HepG2 (cell line): ENCODE measurements around the gene MIEF1. TPM values are rescaled to one million over a fixed set of nuclear protein-coding genes. Genes with fewer than 3 reads are reported as not detected.

ENCODE experiments used
- ATAC-seq: fragments of 200-7000 bp; cut with Tn5 transposase; 3 replicates; pipeline ENCODE4 v1.9.1; 2020; ENCODE audit warnings: mild to moderate bottlenecking, moderate library complexity
- BruUV-seq: library from RNA; stranded (reverse); fragments of 400-500 nt; replicated peaks from 2 replicates; lab custom pipeline; 2021; lab: Mats Ljungman, UMichigan
- CTCF ChIA-PET: fragments of 300-600 bp; formaldehyde crosslinking; extraction: SDS; loops from one replicate; lab custom pipeline; 2021; ENCODE audit warnings: low total read pairs, inconsistent platforms, low intra/inter-chr PET ratio; lab: Yijun Ruan, JAX
- POLR2A ChIA-PET: fragments of 350-600 bp; sonication (Branson Sonifier 250); formaldehyde crosslinking; loops from one replicate; lab custom pipeline; 2020; ENCODE audit warnings: antibody characterized with exemption, inconsistent platforms; lab: Yijun Ruan, JAX
- DNase-seq: peaks from one replicate; pipeline ENCODE4 v3.0.0-alpha.2; 2015; ENCODE audit warnings: low spot score
- FAIRE-seq: peaks from 3 replicates; lab custom pipeline; 2011; peaks lifted over from hg19 to GRCh38; lab: Jason Lieb, UNC
- H2AFZ ChIP-seq: one replicate; pipeline ENCODE4 v1.6.1; 2011; ENCODE audit warnings: low read length, inconsistent platforms
- H3K27ac ChIP-seq: fragments of 300-600 bp; 3 replicates; pipeline ENCODE4 v1.8.0; 2011; ENCODE audit warnings: mixed run types, mild to moderate bottlenecking, mixed read lengths, low read length, inconsistent platforms; ENCODE audit not compliant: insufficient read depth; ENCODE audit errors: extremely low read length
- H3K27me3 ChIP-seq, 2 experiments: fragments of 200-600 bp in 1 of 2; 2 replicates in 1 of 2; 3 replicates in 1 of 2; pipeline versions ENCODE4 v1.6.0 to v1.8.0; 2011; ENCODE audit warnings: low read length in 2 of 2, mild to moderate bottlenecking in 2 of 2, moderate library complexity in 2 of 2, inconsistent platforms in 1 of 2; ENCODE audit not compliant: insufficient read depth in 2 of 2, control insufficient read depth in 1 of 2
- H3K36me3 ChIP-seq, 2 experiments: fragments of 200-600 bp in 1 of 2; replicated peaks in 1 of 2; 2 replicates in 1 of 2; 3 replicates in 1 of 2; pipeline versions ENCODE4 v1.5.1 to v1.8.0; 2011; ENCODE audit warnings: low read length in 2 of 2, inconsistent platforms in 1 of 2; ENCODE audit not compliant: insufficient read depth in 2 of 2, control insufficient read depth in 1 of 2
- H3K4me1 ChIP-seq: 2 replicates; pipeline ENCODE4 v1.5.1; 2012; ENCODE audit warnings: low read length, inconsistent platforms; ENCODE audit not compliant: insufficient read depth
- H3K4me2 ChIP-seq: 2 replicates; pipeline ENCODE4 v1.6.0; 2011; ENCODE audit warnings: low read depth, low read length, inconsistent platforms
- H3K4me3 ChIP-seq, 3 experiments: fragments of 200-600 bp in 1 of 3; sonication (generic), shearing (Covaris generic) in 1 of 3; replicated peaks in 1 of 3; 2 replicates each; pipeline ENCODE4 v1.5.1; 2011 to 2016; ENCODE audit warnings: low read length in 3 of 3, inconsistent platforms in 2 of 3, low read depth in 2 of 3, mild to moderate bottlenecking in 2 of 3, control low read depth in 1 of 3, mixed read lengths in 1 of 3; ENCODE audit not compliant: insufficient read depth in 1 of 3
- H3K79me2 ChIP-seq: one replicate; pipeline ENCODE4 v1.6.1; 2011; ENCODE audit warnings: low read length, inconsistent platforms; ENCODE audit not compliant: insufficient read depth
- H3K9ac ChIP-seq: 2 replicates; pipeline ENCODE4 v1.6.0; 2011; ENCODE audit warnings: mild to moderate bottlenecking, low read depth, low read length, inconsistent platforms; ENCODE audit not compliant: insufficient read depth
- H3K9me3 ChIP-seq: 2 replicates; pipeline ENCODE4 v1.5.1; 2012; ENCODE audit warnings: mild to moderate bottlenecking, low read length
- H4K20me1 ChIP-seq: 2 replicates; pipeline ENCODE4 v1.6.0; 2011; ENCODE audit warnings: inconsistent platforms, mild to moderate bottlenecking, low read length, moderate library complexity; ENCODE audit not compliant: insufficient read depth
- CTCF ChIP-seq: sonication (generic); formaldehyde crosslinking; IDR thresholded peaks from 2 replicates; pipeline ENCODE4 v1.5.0; 2020; ENCODE audit warnings: mild to moderate bottlenecking, missing genetic modification reagents, moderate library complexity
- EZH2 ChIP-seq: conservative IDR thresholded peaks from 2 replicates; pipeline ENCODE4 v1.6.1; 2012; ENCODE audit warnings: mild to moderate bottlenecking, low read depth, low read length, moderate library complexity
- FOXO1 ChIP-seq: sonication (generic); formaldehyde crosslinking; IDR thresholded peaks from 2 replicates; pipeline ENCODE4 v1.4.0; 2020; ENCODE audit warnings: missing genetic modification reagents
- HNRNPLL ChIP-seq: fragments of 200-400 bp; formaldehyde crosslinking; IDR thresholded peaks from 2 replicates; pipeline ENCODE4 v1.6.1; 2017; ENCODE audit warnings: mild to moderate bottlenecking, low read depth, low read length; ENCODE audit not compliant: poor library complexity, severe bottlenecking
- KDM6A ChIP-seq: IDR thresholded peaks from 2 replicates; pipeline ENCODE4 v1.6.1; 2016; ENCODE audit warnings: low read depth
- MYC ChIP-seq: sonication (generic); formaldehyde crosslinking; IDR thresholded peaks from 2 replicates; pipeline ENCODE4 v1.9.0; 2021; ENCODE audit warnings: missing genetic modification reagents, borderline replicate concordance
- RFXANK ChIP-seq: IDR thresholded peaks from 2 replicates; pipeline ENCODE4 v1.6.1; 2016
- STAG1 ChIP-seq: sonication (generic); formaldehyde crosslinking; IDR thresholded peaks from 2 replicates; pipeline ENCODE4 v1.4.0; 2020; ENCODE audit warnings: missing genetic modification reagents
- TCF7 ChIP-seq: sonication (generic); IDR thresholded peaks from 2 replicates; pipeline ENCODE4 v1.6.1; 2016; ENCODE audit warnings: antibody characterized with exemption, low read depth
- TOE1 ChIP-seq: sonication (generic); formaldehyde crosslinking; IDR thresholded peaks from 2 replicates; pipeline ENCODE4 v1.4.0; 2020; ENCODE audit warnings: mild to moderate bottlenecking, missing genetic modification reagents
- YEATS4 ChIP-seq: sonication (generic); formaldehyde crosslinking; IDR thresholded peaks from 2 replicates; pipeline ENCODE4 v1.4.0; 2020; ENCODE audit warnings: missing genetic modification reagents, borderline replicate concordance
- ZC3H13 ChIP-seq: sonication (generic); formaldehyde crosslinking; IDR thresholded peaks from 2 replicates; pipeline ENCODE4 v1.8.1; 2023; ENCODE audit warnings: mild to moderate bottlenecking, missing genetic modification reagents, moderate library complexity
- ZFP82 ChIP-seq: sonication (generic); formaldehyde crosslinking; IDR thresholded peaks from 2 replicates; pipeline ENCODE4 v1.5.1; 2020; ENCODE audit warnings: mild to moderate bottlenecking, missing genetic modification reagents, borderline replicate concordance
- ZSCAN22 ChIP-seq: sonication (generic); formaldehyde crosslinking; IDR thresholded peaks from 2 replicates; pipeline ENCODE4 v1.4.0; 2020; ENCODE audit warnings: mild to moderate bottlenecking, missing genetic modification reagents
- WGBS: methylation state at CpG from one replicate; pipeline ENCODE4 v1.1.6; 2017; ENCODE audit warnings: low lambda C conversion rate; 5-methylcytosine and 5-hydroxymethylcytosine counted together
- in situ Hi-C: cut with HindIII; loops from 2 replicates; pipeline ENCODE4 v1.10.0; 2017; ENCODE audit warnings: low pct_unique_long_range_greater_than_20kb; ENCODE audit not compliant: extremely low pct_ligation_motif_present
- intact Hi-C: fragments of 100-400 bp; cut with micrococcal nuclease; formaldehyde crosslinking; loops from one replicate; pipeline ENCODE4 v1.10.0; 2022; ENCODE audit not compliant: unreplicated experiment
- polyA plus RNA-seq, 8 experiments: library from polyadenylated mRNA; depleted of rRNA in 3 of 8; stranded (reverse) in 7 of 8; unstranded in 1 of 8; fragments of >200 nt; fragmentation: Illumina TruSeq in 4 of 8; extraction: Trizol in 4 of 8; gene quantifications; 2 replicates each; pipeline versions ENCODE4 v1.2.1 to v1.2.3, GENCODE V29; 2011 to 2016; ENCODE audit warnings: low read depth in 4 of 8, missing spikeins in 1 of 8, mixed read lengths in 1 of 8; ENCODE audit not compliant: insufficient read depth in 1 of 8
- total RNA-seq, 5 experiments: library from RNA; depleted of rRNA; stranded (reverse); fragments of >200 nt; fragmentation: Illumina TruSeq; extraction: Trizol; gene quantifications; 2 replicates each; pipeline ENCODE4 v1.2.3, GENCODE V29; 2016; ENCODE audit warnings: low read depth in 1 of 5
- TF ChIP-seq, protein P1 (sequence below): sonication (generic); formaldehyde crosslinking; IDR thresholded peaks from 2 replicates; pipeline ENCODE4 v1.4.0; 2020; ENCODE audit warnings: mild to moderate bottlenecking, low read depth, missing genetic modification reagents

MIEF1 gene
- total and polyA plus RNA-seq, 2 of the 13 experiments (the other 11 are each of a cell fraction or from before 2014, with no cell fraction given): 21.7 to 34.8 TPM

- CTCF ChIA-PET: no interaction called here
- Histone ChIP-seq H3K27me3 (peaks cover 9 to 39% of the 10 kb centered on the region in 2 experiments; a peak in 4 of 5 replicates), H3K4me3 (no peak overlapping the region), H3K4me2 (no peak overlapping the region), H3K36me3 (no peaks in the 10 kb centered on the region), H3K9me3 (no peaks in the 10 kb centered on the region), H2AFZ (no peak overlapping the region), H3K79me2 (no peaks in the 10 kb centered on the region), H4K20me1 (no peaks in the 10 kb centered on the region), H3K9ac (no peak overlapping the region), H3K4me1 (no peaks in the 10 kb centered on the region)
- no peak for DNase-seq
- FAIRE-seq: no peak
- ATAC-seq: no peak
- intact Hi-C loops (no loop called here), in situ Hi-C loops (no loop called here)
- POLR2A ChIA-PET: no interaction called here
- WGBS: 7% methylated on average over 20 of the region's 72 CpGs
- BruUV-seq: no TSS peak
- no peak for TF ChIP-seq YEATS4 (CRISPR knock-in tag)
- no peak for TF ChIP-seq TCF7
- no peak for TF ChIP-seq MYC (CRISPR knock-in tag)
- TF ChIP-seq ZSCAN22 (CRISPR knock-in tag): peak; percentile 76; the same call in 1 of the 2 replicates
- no peak for TF ChIP-seq ZFP82
- TF ChIP-seq, protein P1, sequence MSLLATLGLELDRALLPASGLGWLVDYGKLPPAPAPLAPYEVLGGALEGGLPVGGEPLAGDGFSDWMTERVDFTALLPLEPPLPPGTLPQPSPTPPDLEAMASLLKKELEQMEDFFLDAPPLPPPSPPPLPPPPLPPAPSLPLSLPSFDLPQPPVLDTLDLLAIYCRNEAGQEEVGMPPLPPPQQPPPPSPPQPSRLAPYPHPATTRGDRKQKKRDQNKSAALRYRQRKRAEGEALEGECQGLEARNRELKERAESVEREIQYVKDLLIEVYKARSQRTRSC: no peak
- no peak for TF ChIP-seq ZC3H13 (CRISPR knock-in tag)
- 0 out of 2 replicates have a peak, but pooled peaks have one; percentile 19 for TF ChIP-seq CTCF (CRISPR knock-in tag)
- TF ChIP-seq STAG1 (CRISPR knock-in tag): 0 out of 2 replicates have a peak, but pooled peaks have one; percentile 8
- TF ChIP-seq HNRNPLL: no peak
- no peak for TF ChIP-seq KDM6A (CRISPR knock-in tag)
- TF ChIP-seq TOE1 (CRISPR knock-in tag): no peak
- TF ChIP-seq FOXO1: no peak
- peak; percentile 86 for TF ChIP-seq EZH2
- no peak for TF ChIP-seq RFXANK (CRISPR knock-in tag)
- TF ChIP-seq, all 625 proteins: peak for 4
- H3K27ac ChIP-seq: no peak overlapping the region
Measured at GRCh38 chr22:39556970-39557841, 55.1 kb downstream of the MIEF1 start.
